Naive thymus-derived CD4-positive, alpha-beta T cell (primary cell): Measurements from ENCODE around the gene TRIM10. TPM values are rescaled to one million over a fixed set of nuclear protein-coding genes. Genes with fewer than 3 reads are reported as not detected.

Experiments used
- ATAC-seq: fragments of 150-1000 bp; cut with Tn5 transposase; 2 replicates; pipeline ENCODE4 v1.10.0; 2021; ENCODE audit warnings: mild to moderate bottlenecking, moderate library complexity
- CTCF ChIA-PET: fragments of 350-600 bp; sonication (Branson Sonifier 250); formaldehyde crosslinking; loops from one replicate; lab custom pipeline; 2021; ENCODE audit warnings: antibody characterized with exemption; lab: Charles Lee
- POLR2A ChIA-PET: fragments of 350-600 bp; sonication (Branson Sonifier 250); formaldehyde crosslinking; loops from one replicate; lab custom pipeline; 2021; ENCODE audit warnings: antibody characterized with exemption, inconsistent platforms; lab: Charles Lee
- DNase-seq, 9 donors: peaks; one replicate each; pipeline versions ENCODE4 v3.0.0 to v3.0.0-alpha.2; 2020 to 2022; ENCODE audit warnings: mixed read lengths in 1 of 9
- H3K27ac ChIP-seq: one replicate; pipeline ENCODE4 v1.7.0; 2013; ENCODE audit warnings: mild to moderate bottlenecking, low read depth, low read length, moderate library complexity
- H3K27me3 ChIP-seq, 2 donors: one replicate each; pipeline ENCODE4 v1.7.0; 2013; ENCODE audit warnings: low read length in 2 of 2, mild to moderate bottlenecking in 2 of 2, moderate library complexity in 2 of 2; ENCODE audit not compliant: control insufficient read depth in 2 of 2, insufficient read depth in 2 of 2
- H3K36me3 ChIP-seq, 3 experiments: 1 replicate in 2 of 3; 2 replicates in 1 of 3; pipeline ENCODE4 v1.7.0; 2013; ENCODE audit warnings: low read length in 3 of 3, mild to moderate bottlenecking in 3 of 3, moderate library complexity in 1 of 3; ENCODE audit not compliant: insufficient read depth in 3 of 3, control insufficient read depth in 2 of 3
- H3K4me1 ChIP-seq, 2 donors: one replicate each; pipeline ENCODE4 v1.7.0; 2013; ENCODE audit warnings: low read length in 2 of 2, mild to moderate bottlenecking in 2 of 2, moderate library complexity in 1 of 2; ENCODE audit not compliant: control insufficient read depth in 2 of 2, insufficient read depth in 2 of 2
- H3K4me3 ChIP-seq: 2 replicates; pipeline ENCODE4 v1.7.0; 2013; ENCODE audit warnings: mild to moderate bottlenecking, low read length
- H3K9me3 ChIP-seq, 3 experiments: 1 replicate in 2 of 3; 2 replicates in 1 of 3; pipeline ENCODE4 v1.7.0; 2013; ENCODE audit warnings: low read length in 3 of 3; ENCODE audit not compliant: control insufficient read depth in 2 of 3
- H3K27ac Mint-ChIP-seq, 9 donors: one replicate each; pipeline ENCODE4 v1.8.0; 2020 to 2022; ENCODE audit warnings: mixed read lengths in 9 of 9, mild to moderate bottlenecking in 8 of 9, moderate library complexity in 5 of 9, inconsistent platforms in 2 of 9
- H3K27me3 Mint-ChIP-seq, 5 donors: one replicate each; pipeline ENCODE4 v1.8.0; 2021 to 2022; ENCODE audit warnings: mixed read lengths in 5 of 5, mild to moderate bottlenecking in 1 of 5
- H3K36me3 Mint-ChIP-seq, 5 donors: one replicate each; pipeline ENCODE4 v1.8.0; 2020 to 2022; ENCODE audit warnings: mixed read lengths in 5 of 5, mild to moderate bottlenecking in 3 of 5, inconsistent platforms in 1 of 5
- H3K4me1 Mint-ChIP-seq, 7 donors: one replicate each; pipeline ENCODE4 v1.8.0; 2020 to 2022; ENCODE audit warnings: mixed read lengths in 7 of 7, mild to moderate bottlenecking in 3 of 7, inconsistent platforms in 1 of 7
- H3K4me3 Mint-ChIP-seq, 10 donors: one replicate each; pipeline ENCODE4 v1.8.0; 2020 to 2022; ENCODE audit warnings: mild to moderate bottlenecking in 10 of 10, mixed read lengths in 10 of 10, moderate library complexity in 6 of 10, inconsistent platforms in 2 of 10
- H3K9me3 Mint-ChIP-seq, 11 donors: one replicate each; pipeline ENCODE4 v1.8.0; 2020 to 2022; ENCODE audit warnings: mixed read lengths in 11 of 11, mild to moderate bottlenecking in 4 of 11, inconsistent platforms in 1 of 11, moderate library complexity in 1 of 11
- intact Hi-C, 2 donors: fragments of 100-400 bp; cut with micrococcal nuclease; formaldehyde crosslinking; loops; one replicate each; pipeline ENCODE4 v1.15.1; 2023
- polyA plus RNA-seq, 2 donors: library from polyadenylated mRNA; unstranded; fragments of 300-500 nt; fragmentation: Illumina TruSeq; gene quantifications; one replicate each; pipeline ENCODE4 v1.2.3, GENCODE V29; 2021
- total RNA-seq, 6 experiments: library from RNA in 5 of 6; stranded (reverse) in 5 of 6; gene quantifications; 1 replicate in 5 of 6; 2 replicates in 1 of 6; pipeline ENCODE4 v1.2.3 and lab custom pipeline; 2021 to 2026

TRIM10 gene, protein sequence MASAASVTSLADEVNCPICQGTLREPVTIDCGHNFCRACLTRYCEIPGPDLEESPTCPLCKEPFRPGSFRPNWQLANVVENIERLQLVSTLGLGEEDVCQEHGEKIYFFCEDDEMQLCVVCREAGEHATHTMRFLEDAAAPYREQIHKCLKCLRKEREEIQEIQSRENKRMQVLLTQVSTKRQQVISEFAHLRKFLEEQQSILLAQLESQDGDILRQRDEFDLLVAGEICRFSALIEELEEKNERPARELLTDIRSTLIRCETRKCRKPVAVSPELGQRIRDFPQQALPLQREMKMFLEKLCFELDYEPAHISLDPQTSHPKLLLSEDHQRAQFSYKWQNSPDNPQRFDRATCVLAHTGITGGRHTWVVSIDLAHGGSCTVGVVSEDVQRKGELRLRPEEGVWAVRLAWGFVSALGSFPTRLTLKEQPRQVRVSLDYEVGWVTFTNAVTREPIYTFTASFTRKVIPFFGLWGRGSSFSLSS
- total RNA-seq (under 1 TPM in 1 of 5 experiments, not detected in 4; 0.12 TPM), polyA plus RNA-seq (not detected), total RNA-seq (lab: John Stamatoyannopoulos, UW) (not detected)

DNA sequence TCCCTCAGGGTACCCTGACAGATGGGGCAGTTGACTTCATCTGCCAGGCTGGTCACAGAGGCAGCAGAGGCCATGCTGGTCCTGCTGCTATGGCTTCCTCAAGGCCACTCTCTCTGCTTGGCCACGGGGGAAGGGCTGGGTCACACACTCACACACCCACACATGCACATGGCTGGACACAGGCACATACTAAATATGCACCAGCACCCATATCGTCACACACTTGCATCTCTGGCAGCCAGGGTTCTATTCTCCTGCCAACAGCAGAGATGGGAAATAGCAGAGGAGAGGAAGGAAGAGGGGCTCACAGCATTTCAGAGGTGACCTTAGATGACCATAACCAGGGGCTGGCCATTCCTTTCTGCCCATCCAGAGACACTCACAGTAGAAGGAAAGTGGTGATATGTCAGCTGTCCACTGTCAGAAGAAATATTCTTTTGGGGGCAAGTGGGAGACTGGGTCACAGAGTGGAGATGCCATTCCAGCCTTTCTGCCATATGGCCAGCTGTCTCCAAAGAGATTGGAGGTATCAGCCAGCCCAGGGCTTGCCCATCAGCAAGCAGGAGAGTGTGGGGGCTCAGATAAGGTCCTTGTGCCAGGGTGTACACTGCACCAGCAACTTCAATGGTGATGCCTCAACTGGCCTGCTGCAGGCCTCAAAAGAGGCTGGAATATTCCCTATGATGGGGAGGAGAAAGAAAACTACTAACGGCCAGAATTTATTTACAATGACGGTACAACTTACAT is at the start of gene TRIM10:
TSS of gene TRIM10 (minus strand) at position 427 of the 747 bp plus-strand sequence. CDS start at position 74, 353 bp downstream.
- ATAC-seq (no peak), DNase-seq (no peak)
- no peaks in the 10 kb centered on the region for H3K9me3 Mint-ChIP-seq
- H3K27me3 Mint-ChIP-seq, result peaks cover 0 to 11% (median 9%) of the 10 kb centered on the region in 5 donors
- H3K9me3 ChIP-seq, result no peaks in the 10 kb centered on the region
- H3K36me3 Mint-ChIP-seq, result no peaks in the 10 kb centered on the region
- H3K36me3 ChIP-seq, result no peaks in the 10 kb centered on the region
- H3K4me3 ChIP-seq, result no peak within 1 kb of the TSS
- no peaks in the 10 kb centered on the region for H3K27me3 ChIP-seq
- CTCF ChIA-PET, result no interaction called here
- intact Hi-C loops, result no loop called here
- H3K27ac ChIP-seq, result no peak within 1 kb of the TSS
- H3K4me3 Mint-ChIP-seq, result no peak within 1 kb of the TSS
- peaks cover 2 to 46% (median 12%) of the 10 kb centered on the region in 7 donors for H3K4me1 Mint-ChIP-seq
- POLR2A ChIA-PET, result no interaction called here
- peak within 1 kb of the TSS in 1 of 9 donors; percentile 5 for H3K27ac Mint-ChIP-seq
- H3K4me1 ChIP-seq, result no peaks in the 10 kb centered on the region

DNA sequence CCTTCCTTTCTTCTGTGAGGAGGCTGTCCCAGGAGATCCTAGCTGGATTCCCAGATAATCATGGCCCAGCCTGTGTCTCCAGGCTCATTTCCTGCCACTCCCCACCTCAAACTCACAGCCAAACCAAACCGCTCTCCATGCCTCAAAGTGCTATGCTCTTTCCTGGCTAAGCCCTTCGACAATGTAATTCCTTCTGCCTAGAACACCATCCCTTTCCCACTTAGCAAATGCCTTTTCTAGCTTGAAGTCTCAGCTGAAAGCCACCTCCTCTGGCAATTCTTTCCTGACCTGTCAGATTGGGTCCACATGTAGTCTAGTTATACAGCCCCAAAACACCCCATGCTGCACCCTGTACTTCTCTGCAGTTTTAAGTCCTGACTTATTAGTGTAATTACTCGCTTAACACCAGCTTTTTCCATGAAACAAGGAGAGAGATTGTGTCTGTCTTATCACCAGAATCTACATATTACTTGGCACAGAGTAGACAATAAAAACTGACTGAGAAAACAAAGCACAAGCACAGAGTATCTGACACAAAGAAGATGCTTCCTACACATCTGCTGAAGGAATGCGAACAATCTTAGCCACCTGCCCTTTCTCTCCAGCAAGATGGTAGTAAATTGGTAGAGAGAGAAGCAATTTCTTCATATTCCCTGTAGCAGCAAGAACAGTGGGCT is 46.7 kb upstream of the TRIM10 start:
- ChIA-PET CTCF (interaction anchor here (0.6 to 1.7 kb wide), 3 partner anchors 10 to 989 kb away, joined by 4 to 5 read pairs (median 4); no protein-coding TSS in a partner anchor), POLR2A (no interaction called here)
- H3K4me1 ChIP-seq, result peaks cover 34 to 59% of the 10 kb centered on the region in 2 donors
- H3K27ac ChIP-seq, result no peak overlapping the region
- peak overlapping the region in 2 of 10 donors; percentile 3 to 4 for H3K4me3 Mint-ChIP-seq
- peaks cover 0 to 22% (median 12%) of the 10 kb centered on the region in 5 donors for H3K36me3 Mint-ChIP-seq
- no peak for DNase-seq
- peaks cover 0 to 15% (median 0%) of the 10 kb centered on the region in 3 experiments for H3K36me3 ChIP-seq
- H3K9me3 Mint-ChIP-seq, result no peaks in the 10 kb centered on the region
- H3K4me1 Mint-ChIP-seq, result peaks cover 56 to 86% (median 75%) of the 10 kb centered on the region in 7 donors
- no peaks in the 10 kb centered on the region for H3K27me3 Mint-ChIP-seq
- H3K9me3 ChIP-seq, result no peaks in the 10 kb centered on the region
- no peak overlapping the region for H3K4me3 ChIP-seq
- no peaks in the 10 kb centered on the region for H3K27me3 ChIP-seq
- peak overlapping the region in 4 of 9 donors; percentile 5 to 35 (median 31) for H3K27ac Mint-ChIP-seq
- intact Hi-C loops, result no loop called here
- no peak for ATAC-seq

DNA sequence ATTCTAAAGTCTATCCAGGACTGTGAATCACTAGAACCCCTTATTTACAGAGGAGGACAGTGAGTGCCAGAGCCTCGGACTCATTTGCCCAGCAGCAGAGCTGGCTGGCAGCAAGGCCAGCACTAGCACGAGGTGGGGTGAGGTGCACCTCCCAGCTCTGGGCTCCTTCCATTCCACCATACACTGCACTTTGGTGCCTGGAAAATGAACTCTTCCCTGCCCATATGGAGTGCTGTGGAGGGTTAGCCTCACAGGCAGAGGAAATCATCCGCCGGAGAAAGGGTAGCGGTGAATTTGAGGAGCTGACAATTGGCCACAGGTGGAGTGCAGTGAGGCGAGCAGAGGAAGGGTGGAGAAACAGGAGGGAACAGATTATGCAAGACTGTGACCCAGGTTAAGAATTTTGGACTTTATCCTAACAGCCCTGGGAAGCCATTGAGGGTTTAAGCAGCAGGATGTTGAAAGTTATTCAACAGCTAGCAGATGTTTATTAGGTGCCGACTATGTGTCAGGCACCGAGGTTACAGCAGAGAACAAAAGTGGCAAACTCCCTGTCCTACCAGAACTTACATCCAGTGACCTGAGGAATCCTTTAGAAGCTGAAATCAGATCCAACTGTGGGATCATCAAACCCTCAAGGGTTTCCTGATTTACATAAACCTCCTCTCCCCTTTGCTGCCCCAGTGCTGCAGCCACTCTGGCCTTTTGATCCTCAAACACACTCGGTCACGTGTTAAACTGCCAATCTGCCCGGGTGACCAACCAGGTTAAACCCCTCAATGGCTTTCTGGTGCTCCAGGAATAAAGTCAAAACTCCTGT is 46.0 kb upstream of the TRIM10 start:
- ChIA-PET CTCF (interaction anchor here (1.2 to 1.7 kb wide), 2 partner anchors 10 to 12 kb away, joined by 4 to 5 read pairs; no protein-coding TSS in a partner anchor), POLR2A (no interaction called here)
- H3K27ac Mint-ChIP-seq, result peak overlapping the region in 3 of 9 donors; percentile 5 to 43 (median 29)
- peaks cover 0 to 22% (median 12%) of the 10 kb centered on the region in 5 donors for H3K36me3 Mint-ChIP-seq
- H3K27ac ChIP-seq, result no peak overlapping the region
- no peaks in the 10 kb centered on the region for H3K9me3 ChIP-seq
- H3K4me3 ChIP-seq, result no peak overlapping the region
- no peaks in the 10 kb centered on the region for H3K27me3 Mint-ChIP-seq
- no peaks in the 10 kb centered on the region for H3K9me3 Mint-ChIP-seq
- no peak for DNase-seq
- no peak for ATAC-seq
- H3K36me3 ChIP-seq, result peaks cover 0 to 15% (median 0%) of the 10 kb centered on the region in 3 experiments
- H3K27me3 ChIP-seq, result no peaks in the 10 kb centered on the region
- peaks cover 59 to 88% (median 77%) of the 10 kb centered on the region in 7 donors for H3K4me1 Mint-ChIP-seq
- peaks cover 33 to 53% of the 10 kb centered on the region in 2 donors for H3K4me1 ChIP-seq
- peak overlapping the region in 3 of 10 donors; percentile 3 to 18 (median 4) for H3K4me3 Mint-ChIP-seq
- intact Hi-C loops, result no loop called here

DNA sequence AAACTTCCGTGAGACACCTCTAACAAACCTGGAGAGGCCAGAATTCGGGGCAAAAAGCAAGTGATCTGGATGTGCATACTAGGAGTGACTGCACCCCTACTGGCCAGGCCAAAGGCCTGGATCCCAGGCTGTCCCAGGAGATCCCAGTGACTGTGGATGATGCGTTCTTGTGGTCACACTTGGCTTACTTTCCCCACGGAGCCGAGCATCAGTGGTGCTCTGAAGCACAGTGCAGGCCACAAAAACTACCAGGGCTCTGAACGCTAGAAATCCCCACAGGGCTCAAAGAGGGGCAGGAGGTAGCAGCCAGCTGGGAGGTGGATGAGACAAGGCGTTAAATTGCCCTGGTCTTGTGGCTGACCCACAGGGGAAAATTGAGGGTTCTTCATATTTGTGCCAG is 45.1 kb upstream of the TRIM10 start:
- H3K27me3 Mint-ChIP-seq, result no peaks in the 10 kb centered on the region
- no peaks in the 10 kb centered on the region for H3K9me3 Mint-ChIP-seq
- Histone ChIP-seq H3K27me3 (no peaks in the 10 kb centered on the region), H3K27ac (no peak overlapping the region), H3K4me1 (peaks cover 27 to 46% of the 10 kb centered on the region in 2 donors), H3K4me3 (no peak overlapping the region), H3K36me3 (peaks cover 0 to 16% (median 0%) of the 10 kb centered on the region in 3 experiments), H3K9me3 (no peaks in the 10 kb centered on the region)
- peak overlapping the region in 1 of 9 donors; percentile 30 for H3K27ac Mint-ChIP-seq
- intact Hi-C loops, result no loop called here
- H3K36me3 Mint-ChIP-seq, result peaks cover 0 to 19% (median 12%) of the 10 kb centered on the region in 5 donors
- H3K4me1 Mint-ChIP-seq, result peaks cover 57 to 87% (median 74%) of the 10 kb centered on the region in 7 donors
- ChIA-PET CTCF (no interaction called here), POLR2A (interaction anchor here (0.7 to 2.8 kb wide), 3 partner anchors 7 to 119 kb away, joined by 3 to 13 read pairs (median 4); partner anchors contain the start of gene TRIM26)
- DNase-seq, result no peak
- ATAC-seq, result no peak
- H3K4me3 Mint-ChIP-seq, result peak overlapping the region in 1 of 10 donors; percentile 34

DNA sequence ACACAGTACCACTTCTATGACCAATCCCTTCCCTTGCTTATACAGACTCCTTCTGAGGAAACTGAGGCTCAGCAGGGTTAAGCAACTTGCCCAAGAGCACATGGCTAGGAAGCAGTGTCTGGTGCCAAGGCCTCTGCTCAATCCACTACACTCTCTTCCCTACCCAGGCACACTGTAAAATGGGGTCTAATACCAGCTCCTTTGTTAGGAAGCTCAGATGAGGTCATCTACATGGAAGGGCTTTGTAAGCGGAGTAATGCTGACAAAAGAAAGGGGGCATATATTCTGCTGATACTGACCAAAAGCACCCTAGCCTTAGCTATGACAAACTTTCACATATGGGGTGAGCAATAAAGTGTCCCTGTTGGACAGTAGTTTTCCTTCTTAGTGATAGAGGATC is 43.1 kb upstream of the TRIM10 start:
- intact Hi-C loops, result no loop called here
- H3K27ac ChIP-seq, result no peak overlapping the region
- CTCF ChIA-PET, result interaction anchor here (1.0 to 1.1 kb wide), 2 partner anchors 36 to 154 kb away, joined by 3 read pairs; no protein-coding TSS in a partner anchor
- peaks cover 14 to 36% of the 10 kb centered on the region in 2 donors for H3K4me1 ChIP-seq
- H3K9me3 Mint-ChIP-seq, result no peaks in the 10 kb centered on the region
- peaks cover 5 to 33% (median 9%) of the 10 kb centered on the region in 3 experiments for H3K36me3 ChIP-seq
- POLR2A ChIA-PET, result interaction anchor here (0.6 to 2.8 kb wide), 5 partner anchors 9 to 255 kb away, joined by 3 to 13 read pairs (median 3); partner anchors contain the start of gene TRIM26
- H3K36me3 Mint-ChIP-seq, result peaks cover 0 to 20% (median 9%) of the 10 kb centered on the region in 5 donors
- H3K4me3 Mint-ChIP-seq, result no peak overlapping the region
- H3K4me1 Mint-ChIP-seq, result peaks cover 51 to 81% (median 67%) of the 10 kb centered on the region in 7 donors
- H3K27ac Mint-ChIP-seq, result peak overlapping the region in 1 of 9 donors; percentile 16
- DNase-seq (no peak), ATAC-seq (no peak)
- no peaks in the 10 kb centered on the region for H3K9me3 ChIP-seq
- H3K27me3 ChIP-seq, result no peaks in the 10 kb centered on the region
- no peak overlapping the region for H3K4me3 ChIP-seq
- H3K27me3 Mint-ChIP-seq, result no peaks in the 10 kb centered on the region
